Myocyte (in vitro differentiated cells): ENCODE measurements around the gene DOCK7. TPM values are rescaled to one million over a fixed set of nuclear protein-coding genes. Genes with fewer than 3 reads are reported as not detected.
A peak's percentile ranks its signal among the peaks of the same experiment; 100 is the strongest.
"Not testable (repeated sequence)": the region's sequence is repeated elsewhere in the genome, so short reads cannot be mapped to it uniquely, and the experiment has no call there.

Source experiments
- DNase-seq: peaks from one replicate; pipeline ENCODE4 v3.0.0-alpha.2; 2012; ENCODE audit warnings: low read depth
- polyA plus RNA-seq: library from polyadenylated mRNA; unstranded; fragments of >200 nt; gene quantifications from one replicate; pipeline ENCODE4 v1.2.1, GENCODE V29; 2012; ENCODE audit warnings: missing spikeins
- total RNA-seq: library from RNA; depleted of rRNA; stranded (reverse); fragments of >200 nt; gene quantifications from 2 replicates; pipeline ENCODE4 v1.2.3, GENCODE V29; 2014

The DOCK7 gene
- 33.0 and 43.1 TPM in 2 replicates for total RNA-seq
- polyA plus RNA-seq, result 18.8 TPM

DNA sequence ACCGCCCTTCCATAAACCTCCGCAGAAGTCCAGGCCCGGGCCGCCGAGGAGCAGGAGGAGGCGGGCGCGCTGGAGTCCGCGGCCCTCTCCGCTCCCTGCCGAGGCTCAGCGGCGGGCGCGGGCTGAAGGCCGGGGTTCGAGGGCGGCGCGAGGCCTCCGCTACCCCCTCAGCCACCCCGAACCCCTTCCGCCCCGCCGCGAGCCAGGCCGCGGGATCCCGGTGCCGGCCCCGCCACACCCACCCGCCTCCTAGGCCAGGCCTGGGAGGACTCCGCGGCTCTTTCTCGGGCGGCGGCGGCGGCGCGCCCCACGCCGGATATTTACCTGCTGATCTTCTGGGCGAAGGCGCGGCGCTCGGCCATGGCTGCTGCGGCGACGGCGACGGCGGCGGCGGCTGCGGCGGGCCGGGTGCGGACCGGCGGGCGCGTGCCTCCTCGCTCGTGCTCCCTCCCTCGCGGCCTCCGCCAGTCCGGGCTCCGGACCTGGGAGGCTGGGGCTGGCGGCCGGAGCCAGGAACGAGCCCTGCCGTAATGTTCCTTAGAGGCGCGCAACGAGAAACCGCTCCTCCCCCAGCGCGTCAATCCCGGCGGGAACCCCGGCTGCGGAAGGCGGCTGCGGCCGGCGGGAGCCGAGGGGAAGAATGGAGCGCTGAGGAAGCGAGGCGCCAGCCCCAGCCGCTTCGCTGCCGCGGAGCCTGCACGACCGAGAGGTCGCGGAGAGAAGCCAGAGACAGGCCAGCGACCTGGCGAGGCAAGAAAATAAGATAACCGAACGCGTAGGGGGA, at the start of gene DOCK7:
Gene DOCK7, minus strand, starts transcription at position 484 of the 784 bp plus-strand sequence. Its CDS starts 122 bp downstream, at position 362.
- peak; percentile 90 for DNase-seq

- DNase-seq, result peak; percentile 24
Observed at GRCh38 chr1:62735491-62736171, 47.4 kb upstream of the DOCK7 start.

DNA sequence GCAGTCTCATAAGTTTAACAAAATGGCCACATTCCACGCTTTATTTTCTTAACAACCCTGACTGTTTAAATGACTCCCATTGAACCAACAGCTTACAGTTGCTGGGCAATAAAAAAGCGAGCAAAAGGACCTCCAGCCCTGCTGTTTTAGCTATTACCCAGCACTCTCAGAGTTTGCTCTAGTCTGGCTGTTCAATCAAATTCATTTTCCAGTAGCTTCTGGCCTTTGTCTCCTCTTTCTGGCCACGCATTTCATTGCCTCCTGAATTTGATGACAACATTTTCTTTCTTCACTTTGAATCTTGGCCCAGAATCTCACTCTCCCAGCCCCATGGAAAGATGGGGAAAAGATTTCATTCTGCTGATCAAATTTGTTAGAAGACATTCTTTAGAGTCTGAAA, 44.1 kb upstream of the DOCK7 start:
- no peak for DNase-seq

GRCh38 chr1:62728963-62729362, 40.8 kb upstream of the DOCK7 start:
- DNase-seq, result no peak

- no peak for DNase-seq
Observed at GRCh38 chr1:62727656-62728407, 39.6 kb upstream of the DOCK7 start.

DNA sequence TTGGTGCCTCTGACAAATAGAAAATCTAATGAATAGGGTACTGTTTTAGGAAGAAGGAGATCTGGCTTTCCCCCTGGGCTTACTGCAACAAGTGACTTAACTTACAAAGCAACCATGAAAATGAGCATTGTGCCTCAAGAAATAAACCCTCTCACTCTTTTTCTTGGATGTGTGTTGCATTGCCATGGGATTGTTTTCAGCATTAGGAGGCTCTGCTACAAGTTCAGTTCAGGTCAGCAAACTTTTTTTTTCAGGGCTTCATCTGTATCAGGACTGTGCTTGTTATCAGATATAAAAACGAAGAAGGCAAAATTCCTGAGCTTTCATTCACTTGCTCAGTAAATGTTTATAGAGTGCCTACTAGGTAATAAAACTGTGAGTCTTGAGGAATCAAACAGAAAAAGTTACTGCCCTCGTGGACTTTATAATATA, 37.8 kb upstream of the DOCK7 start:
- no peak for DNase-seq

GRCh38 chr1:62725255-62725654, 37.1 kb upstream of the DOCK7 start:
- DNase-seq, result peak; percentile 10

DNA sequence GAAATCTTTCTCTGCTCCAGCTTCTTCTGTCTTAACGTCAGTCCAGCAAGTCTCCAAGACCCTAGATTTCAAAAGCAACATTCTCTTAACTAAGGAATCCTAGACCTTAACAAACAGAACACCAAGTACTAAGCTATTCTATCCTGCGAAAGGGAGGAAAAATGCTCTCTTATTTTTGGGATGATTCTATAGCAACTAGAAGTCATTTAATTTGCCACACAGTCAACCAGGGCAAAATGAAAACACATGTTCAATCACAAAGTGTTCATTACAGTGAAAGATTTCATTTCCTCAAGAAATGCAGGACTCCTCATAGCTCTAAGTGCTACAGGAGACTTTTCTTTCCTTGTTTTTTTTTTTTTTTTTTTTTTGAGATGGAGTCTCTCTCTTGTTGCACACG, 36.2 kb upstream of the DOCK7 start:
- no peak for DNase-seq

DNA sequence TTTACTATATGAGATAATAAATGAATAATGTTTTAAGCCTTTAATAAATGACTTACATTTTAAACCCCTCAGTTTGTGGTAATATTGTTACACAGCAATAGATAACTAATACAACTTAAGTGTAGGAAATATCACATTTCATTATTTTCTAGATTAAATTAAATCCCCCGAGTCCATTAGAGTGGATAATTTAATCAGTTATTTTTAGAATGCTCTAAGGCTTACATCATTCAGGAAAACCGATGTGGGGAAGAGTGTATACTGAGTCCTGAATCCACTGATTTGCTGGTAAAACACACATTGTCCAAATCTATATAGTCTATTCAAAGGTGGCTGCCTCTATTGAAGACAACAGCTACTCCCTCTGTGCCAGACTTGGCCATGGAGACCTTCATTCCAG, 35.7 kb upstream of the DOCK7 start:
- DNase-seq, result no peak

DNA sequence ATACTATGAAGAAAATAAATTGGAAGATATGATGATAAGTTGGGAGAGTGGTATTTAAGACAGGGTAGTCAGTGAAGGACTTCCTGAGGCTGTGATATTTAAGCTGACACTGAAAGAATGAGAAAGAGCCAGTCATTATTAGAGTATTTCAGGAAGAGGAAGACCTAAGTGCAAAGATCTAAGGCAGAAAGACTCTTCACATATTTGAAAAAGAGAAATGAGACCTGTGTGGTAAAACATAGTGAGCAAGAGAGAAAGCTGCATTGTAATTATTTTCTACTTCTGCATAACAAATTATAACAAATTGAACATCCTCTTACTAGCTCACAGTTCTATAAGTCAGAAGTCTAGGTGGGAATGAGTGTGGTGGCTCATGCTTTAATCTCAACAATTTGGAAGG, 34.6 kb upstream of the DOCK7 start:
- no peak for DNase-seq

DNA sequence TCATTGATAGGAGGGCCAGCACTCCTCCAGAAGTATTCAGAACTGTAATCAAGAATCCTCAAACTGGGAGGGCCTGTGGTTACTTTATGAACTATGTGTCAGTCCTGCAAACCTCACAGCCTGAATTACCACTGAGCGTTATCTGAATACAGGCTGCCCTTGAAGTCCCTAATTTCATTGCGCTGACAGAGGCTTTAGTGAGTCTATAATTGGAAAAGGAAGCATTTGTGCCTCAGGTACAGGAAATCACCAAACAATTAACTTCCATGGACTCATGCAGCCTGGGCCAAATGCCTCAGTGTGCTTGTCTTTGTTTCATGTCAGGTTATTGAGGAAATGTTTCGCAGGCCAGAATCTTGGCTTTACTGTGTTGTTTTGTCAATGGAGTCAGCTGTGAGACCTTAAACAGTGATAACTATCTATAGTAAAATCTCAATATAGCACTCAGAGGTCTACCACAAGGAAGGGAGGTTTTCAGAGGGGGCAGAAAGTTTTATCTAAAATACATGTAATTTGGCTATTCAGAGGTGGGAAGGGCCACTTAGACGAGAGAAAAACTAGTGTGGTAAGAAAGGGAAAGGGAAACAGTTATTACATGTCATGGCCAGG, 32.9 kb upstream of the DOCK7 start:
- no peak for DNase-seq

- DNase-seq, result not testable (repeated sequence)
Observed at GRCh38 chr1:62718400-62718799, 30.2 kb upstream of the DOCK7 start.

GRCh38 chr1:62717483-62717882, 29.3 kb upstream of the DOCK7 start:
- no peak for DNase-seq

GRCh38 chr1:62716397-62716796, 28.2 kb upstream of the DOCK7 start:
- DNase-seq, result no peak

- DNase-seq, result no peak
Observed at GRCh38 chr1:62712336-62713243, 24.4 kb upstream of the DOCK7 start.

- no peak for DNase-seq
Observed at GRCh38 chr1:62707744-62708120, 19.5 kb upstream of the DOCK7 start.

DNA sequence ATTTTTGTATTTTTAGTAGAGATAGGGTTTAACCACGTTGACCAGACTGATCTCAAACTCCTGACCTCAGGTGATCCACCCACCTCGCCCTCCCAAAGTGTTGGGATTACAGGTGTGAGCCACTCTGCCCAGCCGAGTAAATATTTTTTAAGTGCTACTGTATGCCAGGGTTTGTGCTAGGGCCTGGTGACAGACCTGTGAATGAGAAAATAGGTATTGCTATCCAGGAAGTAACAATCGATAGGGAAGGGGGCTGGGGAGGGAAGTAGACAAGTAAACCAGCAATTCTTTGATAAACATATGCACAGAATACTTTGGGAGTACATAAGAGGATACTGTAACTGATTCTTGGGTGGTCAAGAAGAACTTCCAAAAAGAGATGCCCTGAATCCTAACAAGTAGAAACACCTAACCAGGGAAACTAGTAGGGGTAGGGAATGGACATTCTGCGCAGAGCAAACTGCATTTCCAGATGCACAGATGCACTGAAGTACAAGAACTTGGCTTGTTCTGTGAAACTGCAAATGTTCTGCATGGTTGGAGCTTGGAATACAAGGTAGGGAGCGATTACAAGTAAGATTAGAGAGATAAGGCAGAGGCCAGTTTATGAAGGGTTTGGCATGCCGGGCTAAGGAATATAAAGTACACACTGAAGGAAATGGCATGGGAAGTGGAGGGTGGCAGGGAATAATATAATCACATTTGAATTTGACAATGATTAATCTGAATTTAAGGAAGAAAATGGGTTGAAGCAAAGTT, 19.0 kb upstream of the DOCK7 start:
- no peak for DNase-seq

- not testable (repeated sequence) for DNase-seq
Observed at GRCh38 chr1:62698161-62698560, 10.0 kb upstream of the DOCK7 start.

- DNase-seq, result not testable (repeated sequence)
Observed at GRCh38 chr1:62694479-62694878, 6.3 kb upstream of the DOCK7 start.

DNA sequence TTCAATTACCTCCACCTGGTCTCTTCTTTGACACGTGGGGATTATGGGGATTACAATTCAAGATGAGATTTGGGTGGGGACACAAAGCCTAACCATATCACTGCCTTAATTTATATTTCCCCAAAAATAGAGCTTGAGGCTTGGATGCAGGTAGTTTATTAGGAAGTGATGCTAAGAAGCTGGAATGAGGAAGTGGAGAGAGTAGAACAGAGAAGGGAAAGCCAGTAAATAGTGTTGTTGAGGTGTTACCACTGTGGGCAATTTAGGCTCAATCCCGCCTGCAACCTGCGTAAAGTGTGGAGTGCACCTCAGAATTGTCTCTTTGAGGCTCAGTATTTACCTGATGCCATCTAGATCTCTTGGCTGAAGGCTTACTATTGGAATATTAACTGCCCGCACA, 4.9 kb upstream of the DOCK7 start:
- DNase-seq, result no peak
